CD4-positive, alpha-beta memory T cell (primary cell): Measurements from ENCODE around the gene PMPCA. TPM values are rescaled to one million over a fixed set of nuclear protein-coding genes. Genes with fewer than 3 reads are reported as not detected.

Experiments used
- CTCF ChIA-PET: fragments of 350-600 bp; sonication (Branson Sonifier 250); formaldehyde crosslinking; loops from one replicate; lab custom pipeline; 2021; ENCODE audit warnings: inconsistent platforms; ENCODE audit not compliant: partially characterized antibody; lab: Charles Lee
- POLR2A ChIA-PET: fragments of 350-600 bp; sonication (Branson Sonifier 250); formaldehyde crosslinking; loops from one replicate; lab custom pipeline; 2021; ENCODE audit not compliant: partially characterized antibody; lab: Charles Lee
- DNase-seq, 5 donors: peaks; one replicate each; pipeline versions ENCODE4 v3.0.0 to v3.0.0-alpha.2; 2020 to 2022; ENCODE audit warnings: mixed read lengths in 1 of 5
- H3K27ac ChIP-seq: one replicate; pipeline ENCODE4 v1.7.0; 2013; ENCODE audit warnings: low read depth, low read length
- H3K27me3 ChIP-seq: 2 replicates; pipeline ENCODE4 v1.7.0; 2013; ENCODE audit warnings: mild to moderate bottlenecking, low read length, moderate library complexity; ENCODE audit not compliant: insufficient read depth
- H3K36me3 ChIP-seq: 2 replicates; pipeline ENCODE4 v1.7.0; 2013; ENCODE audit warnings: mild to moderate bottlenecking, low read length, moderate library complexity; ENCODE audit not compliant: insufficient read depth
- H3K4me1 ChIP-seq: 2 replicates; pipeline ENCODE4 v1.7.0; 2013; ENCODE audit warnings: mild to moderate bottlenecking, low read length, moderate library complexity; ENCODE audit not compliant: insufficient read depth
- H3K4me3 ChIP-seq, 2 donors: one replicate each; pipeline ENCODE4 v1.7.0; 2013; ENCODE audit warnings: low read length in 2 of 2, mild to moderate bottlenecking in 1 of 2
- H3K9me3 ChIP-seq, 2 donors: one replicate each; pipeline ENCODE4 v1.7.0; 2013; ENCODE audit warnings: low read length in 2 of 2, control low read depth in 1 of 2; ENCODE audit not compliant: control insufficient read depth in 1 of 2
- H3K27ac Mint-ChIP-seq, 7 donors: one replicate each; pipeline ENCODE4 v1.8.0; 2020 to 2021; ENCODE audit warnings: mixed read lengths in 7 of 7, mild to moderate bottlenecking in 6 of 7, inconsistent platforms in 3 of 7, moderate library complexity in 3 of 7
- H3K27me3 Mint-ChIP-seq, 2 donors: one replicate each; pipeline ENCODE4 v1.8.0; 2020 to 2021; ENCODE audit warnings: mixed read lengths in 2 of 2
- H3K36me3 Mint-ChIP-seq, 2 donors: one replicate each; pipeline ENCODE4 v1.8.0; 2020 to 2021; ENCODE audit warnings: mixed read lengths in 2 of 2, inconsistent platforms in 1 of 2, mild to moderate bottlenecking in 1 of 2
- H3K4me1 Mint-ChIP-seq, 4 donors: one replicate each; pipeline ENCODE4 v1.8.0; 2020 to 2021; ENCODE audit warnings: mixed read lengths in 4 of 4, mild to moderate bottlenecking in 1 of 4
- H3K4me3 Mint-ChIP-seq, 8 donors: one replicate each; pipeline ENCODE4 v1.8.0; 2020 to 2021; ENCODE audit warnings: mixed read lengths in 8 of 8, mild to moderate bottlenecking in 7 of 8, moderate library complexity in 6 of 8, inconsistent platforms in 3 of 8
- H3K9me3 Mint-ChIP-seq, 8 donors: one replicate each; pipeline ENCODE4 v1.8.0; 2020 to 2021; ENCODE audit warnings: mixed read lengths in 8 of 8, mild to moderate bottlenecking in 5 of 8, inconsistent platforms in 3 of 8, moderate library complexity in 1 of 8
- intact Hi-C: fragments of 100-400 bp; cut with micrococcal nuclease; formaldehyde crosslinking; loops from one replicate; pipeline ENCODE4 v1.15.1; 2023
- polyA plus RNA-seq, 2 donors: library from polyadenylated mRNA; unstranded; fragments of 300-500 nt; fragmentation: Illumina TruSeq; gene quantifications; one replicate each; pipeline ENCODE4 v1.2.3, GENCODE V29; 2021
- total RNA-seq, 2 experiments: library from RNA; stranded (reverse); gene quantifications; one replicate each; pipeline ENCODE4 v1.2.3, GENCODE V29; 2021

The PMPCA gene
- total and polyA plus RNA-seq, 4 experiments from 2014 or later: 44.2 to 73.3 (median 58.5) TPM

DNA sequence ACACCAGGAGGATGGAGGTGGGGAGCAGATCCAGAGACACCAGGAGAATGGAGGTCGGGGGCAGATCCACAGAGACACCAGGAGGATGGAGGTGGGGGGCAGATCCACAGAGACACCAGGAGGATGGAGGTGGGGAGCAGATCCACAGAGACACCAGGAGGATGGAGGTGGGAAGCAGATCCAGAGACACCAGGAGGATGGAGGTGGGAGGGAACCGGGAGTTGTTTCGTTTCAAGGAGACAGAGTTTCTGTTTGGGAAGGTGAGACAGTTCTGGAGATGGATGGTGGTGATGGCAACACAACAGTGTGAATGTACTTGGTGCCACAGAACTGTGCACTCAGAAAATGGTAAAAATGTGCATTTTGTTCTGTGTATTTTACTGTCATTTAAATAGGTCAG lies 38.2 kb downstream of the PMPCA start:
- intact Hi-C loops: no loop called here
- POLR2A ChIA-PET: no interaction called here

GRCh38 chr9:136451221-136451877 lies 40.9 kb downstream of the PMPCA start:
- intact Hi-C loops: no loop called here
- H3K4me3 Mint-ChIP-seq: no peak overlapping the region
- peaks cover 0 to 5% (median 2%) of the 10 kb centered on the region in 4 donors for H3K4me1 Mint-ChIP-seq
- peaks cover 77% of the 10 kb centered on the region for H3K36me3 ChIP-seq
- H3K27ac Mint-ChIP-seq: peak overlapping the region in 1 of 7 donors; percentile 11
- no peaks in the 10 kb centered on the region for H3K27me3 ChIP-seq
- peaks cover 0 to 2% (median 0%) of the 10 kb centered on the region in 8 donors for H3K9me3 Mint-ChIP-seq
- no peak overlapping the region for H3K4me3 ChIP-seq
- POLR2A ChIA-PET: no interaction called here
- CTCF ChIA-PET: no interaction called here
- DNase-seq: no peak
- H3K4me1 ChIP-seq: no peaks in the 10 kb centered on the region
- H3K36me3 Mint-ChIP-seq: peaks cover 48 to 72% of the 10 kb centered on the region in 2 donors
- no peaks in the 10 kb centered on the region for H3K27me3 Mint-ChIP-seq
- H3K27ac ChIP-seq: no peak overlapping the region
- no peaks in the 10 kb centered on the region for H3K9me3 ChIP-seq

More for the DNA sequence above, 38.2 kb downstream of the PMPCA start:
- Mint-ChIP-seq H3K9me3 (peaks cover 0 to 3% (median 0%) of the 10 kb centered on the region in 8 donors), H3K4me3 (no peak overlapping the region), H3K27ac (peak overlapping the region in 3 of 7 donors; percentile 42 to 62 (median 48)), H3K4me1 (peaks cover 0 to 9% (median 2%) of the 10 kb centered on the region in 4 donors), H3K36me3 (peaks cover 36 to 66% of the 10 kb centered on the region in 2 donors), H3K27me3 (no peaks in the 10 kb centered on the region)
- Histone ChIP-seq H3K9me3 (no peaks in the 10 kb centered on the region), H3K4me3 (no peak overlapping the region), H3K27ac (no peak overlapping the region), H3K36me3 (peaks cover 64% of the 10 kb centered on the region), H3K4me1 (no peaks in the 10 kb centered on the region), H3K27me3 (no peaks in the 10 kb centered on the region)
- DNase-seq: no peak
- CTCF ChIA-PET: no interaction called here

GRCh38 chr9:136453326-136453725 lies 42.9 kb downstream of the PMPCA start:
- peaks cover 77% of the 10 kb centered on the region for H3K36me3 ChIP-seq
- no peak for DNase-seq
- Mint-ChIP-seq H3K27ac (peak overlapping the region in 4 of 7 donors; percentile 8 to 52 (median 25)), H3K27me3 (no peaks in the 10 kb centered on the region), H3K9me3 (peaks cover 0 to 2% (median 0%) of the 10 kb centered on the region in 8 donors), H3K4me3 (no peak overlapping the region), H3K4me1 (peaks cover 0 to 3% (median under 1%) of the 10 kb centered on the region in 4 donors), H3K36me3 (peaks cover 35 to 71% of the 10 kb centered on the region in 2 donors)
- no peak overlapping the region for H3K27ac ChIP-seq
- ChIA-PET POLR2A (interaction anchor here (1.3 kb wide), 1 partner anchor 8 kb away, joined by 3 read pairs; no protein-coding TSS in a partner anchor), CTCF (no interaction called here)
- no peak overlapping the region for H3K4me3 ChIP-seq
- intact Hi-C loops: no loop called here
- no peaks in the 10 kb centered on the region for H3K4me1 ChIP-seq
- H3K9me3 ChIP-seq: no peaks in the 10 kb centered on the region
- H3K27me3 ChIP-seq: no peaks in the 10 kb centered on the region

GRCh38 chr9:136454026-136454796 lies 43.8 kb downstream of the PMPCA start:
- Mint-ChIP-seq H3K9me3 (peaks cover 0 to 2% (median 0%) of the 10 kb centered on the region in 8 donors), H3K27ac (no peak overlapping the region), H3K4me1 (peaks cover 0 to 3% (median under 1%) of the 10 kb centered on the region in 4 donors), H3K27me3 (no peaks in the 10 kb centered on the region), H3K36me3 (peaks cover 39 to 74% of the 10 kb centered on the region in 2 donors), H3K4me3 (no peak overlapping the region)
- no peak overlapping the region for H3K27ac ChIP-seq
- H3K9me3 ChIP-seq: no peaks in the 10 kb centered on the region
- H3K4me3 ChIP-seq: no peak overlapping the region
- no peaks in the 10 kb centered on the region for H3K27me3 ChIP-seq
- POLR2A ChIA-PET: interaction anchor here (1.3 kb wide), 1 partner anchor 9 kb away, joined by 3 read pairs; no protein-coding TSS in a partner anchor
- no peaks in the 10 kb centered on the region for H3K4me1 ChIP-seq
- intact Hi-C loops: no loop called here
- H3K36me3 ChIP-seq: peaks cover 79% of the 10 kb centered on the region
- CTCF ChIA-PET: no interaction called here
- peak in 1 of 5 donors; percentile 11 for DNase-seq

GRCh38 chr9:136455043-136456002 lies 44.9 kb downstream of the PMPCA start:
- Mint-ChIP-seq H3K27me3 (no peaks in the 10 kb centered on the region), H3K4me1 (peaks cover 0 to 3% (median under 1%) of the 10 kb centered on the region in 4 donors), H3K36me3 (peaks cover 41 to 78% of the 10 kb centered on the region in 2 donors), H3K27ac (no peak overlapping the region), H3K4me3 (no peak overlapping the region), H3K9me3 (peaks cover 0 to under 1% (median 0%) of the 10 kb centered on the region in 8 donors)
- DNase-seq: peak in 1 of 5 donors; percentile 31
- intact Hi-C loops: no loop called here
- Histone ChIP-seq H3K4me1 (no peaks in the 10 kb centered on the region), H3K27me3 (no peaks in the 10 kb centered on the region), H3K27ac (no peak overlapping the region), H3K9me3 (no peaks in the 10 kb centered on the region), H3K4me3 (no peak overlapping the region), H3K36me3 (peaks cover 84% of the 10 kb centered on the region)
- ChIA-PET POLR2A (no interaction called here), CTCF (interaction anchor here (0.9 kb wide), 1 partner anchor 176 kb away, joined by 3 read pairs; no protein-coding TSS in a partner anchor)

DNA sequence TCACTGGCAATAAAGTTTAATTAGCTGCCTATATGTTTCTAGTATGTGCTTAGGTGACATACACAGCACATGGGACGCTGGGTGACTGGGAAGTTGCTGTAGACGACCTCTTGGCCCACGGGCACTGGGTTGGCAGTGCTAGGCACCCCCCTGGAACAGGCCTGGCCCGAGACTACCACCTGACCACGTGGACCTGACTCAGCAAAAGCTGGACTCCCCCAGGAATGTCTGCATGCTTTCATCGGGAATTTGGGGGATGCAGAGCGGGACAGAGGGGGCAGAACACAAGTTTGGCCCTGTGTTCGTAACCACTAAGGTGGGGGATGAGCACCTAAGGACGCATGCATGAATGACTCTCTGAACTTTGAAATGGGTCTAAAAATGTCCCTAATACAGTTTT lies 45.8 kb downstream of the PMPCA start:
- H3K4me1 ChIP-seq: no peaks in the 10 kb centered on the region
- peak in 1 of 5 donors; percentile 9 for DNase-seq
- Mint-ChIP-seq H3K27ac (no peak overlapping the region), H3K36me3 (peaks cover 39 to 76% of the 10 kb centered on the region in 2 donors), H3K9me3 (no peaks in the 10 kb centered on the region), H3K27me3 (no peaks in the 10 kb centered on the region), H3K4me3 (no peak overlapping the region), H3K4me1 (peaks cover 0 to 3% (median under 1%) of the 10 kb centered on the region in 4 donors)
- no peak overlapping the region for H3K4me3 ChIP-seq
- no peaks in the 10 kb centered on the region for H3K27me3 ChIP-seq
- peaks cover 83% of the 10 kb centered on the region for H3K36me3 ChIP-seq
- no peak overlapping the region for H3K27ac ChIP-seq
- CTCF ChIA-PET: interaction anchor here (0.9 kb wide), 1 partner anchor 175 kb away, joined by 3 read pairs; no protein-coding TSS in a partner anchor
- intact Hi-C loops: no loop called here
- POLR2A ChIA-PET: interaction anchor here (0.8 kb wide), 1 partner anchor 14 kb away, joined by 3 read pairs; no protein-coding TSS in a partner anchor
- H3K9me3 ChIP-seq: no peaks in the 10 kb centered on the region
